Measurements from ENCODE around the gene ADTRP.

DNA sequence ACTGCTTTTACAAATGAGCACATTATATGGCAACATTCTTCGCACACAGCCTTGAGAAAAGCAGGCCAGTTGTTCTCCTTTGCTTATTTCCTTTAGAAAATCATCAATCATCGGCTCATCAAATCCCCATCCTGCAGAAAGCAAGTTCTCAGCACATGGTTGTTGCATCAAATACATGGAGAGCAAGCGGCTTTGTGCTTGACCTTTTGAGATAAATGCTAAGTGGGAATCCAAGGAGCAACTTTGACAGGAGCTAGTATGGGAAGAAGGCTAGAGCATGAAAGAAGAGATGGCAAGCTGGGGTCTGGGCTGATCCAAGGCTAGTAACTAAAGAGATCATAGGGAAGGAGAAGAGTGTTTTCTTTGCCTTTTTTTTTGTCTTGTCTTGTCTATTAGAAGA is 43.2 kb upstream of the ADTRP start:
- TF ChIP-seq, protein P1, sequence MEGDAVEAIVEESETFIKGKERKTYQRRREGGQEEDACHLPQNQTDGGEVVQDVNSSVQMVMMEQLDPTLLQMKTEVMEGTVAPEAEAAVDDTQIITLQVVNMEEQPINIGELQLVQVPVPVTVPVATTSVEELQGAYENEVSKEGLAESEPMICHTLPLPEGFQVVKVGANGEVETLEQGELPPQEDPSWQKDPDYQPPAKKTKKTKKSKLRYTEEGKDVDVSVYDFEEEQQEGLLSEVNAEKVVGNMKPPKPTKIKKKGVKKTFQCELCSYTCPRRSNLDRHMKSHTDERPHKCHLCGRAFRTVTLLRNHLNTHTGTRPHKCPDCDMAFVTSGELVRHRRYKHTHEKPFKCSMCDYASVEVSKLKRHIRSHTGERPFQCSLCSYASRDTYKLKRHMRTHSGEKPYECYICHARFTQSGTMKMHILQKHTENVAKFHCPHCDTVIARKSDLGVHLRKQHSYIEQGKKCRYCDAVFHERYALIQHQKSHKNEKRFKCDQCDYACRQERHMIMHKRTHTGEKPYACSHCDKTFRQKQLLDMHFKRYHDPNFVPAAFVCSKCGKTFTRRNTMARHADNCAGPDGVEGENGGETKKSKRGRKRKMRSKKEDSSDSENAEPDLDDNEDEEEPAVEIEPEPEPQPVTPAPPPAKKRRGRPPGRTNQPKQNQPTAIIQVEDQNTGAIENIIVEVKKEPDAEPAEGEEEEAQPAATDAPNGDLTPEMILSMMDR (conservative IDR thresholded peaks at IDR 0.05) = no peak
- TF ChIP-seq ZFX (IDR thresholded peaks at IDR 0.05) = no peak
